GM21515 (cell line): Measurements from ENCODE around the gene RPL10.

Experiments used
- ATAC-seq: cut with Tn5 transposase; IDR thresholded peaks from one replicate; pipeline ENCODE4 v1.9.1; 2021; ENCODE audit not compliant: unreplicated experiment

RPL10 gene

DNA sequence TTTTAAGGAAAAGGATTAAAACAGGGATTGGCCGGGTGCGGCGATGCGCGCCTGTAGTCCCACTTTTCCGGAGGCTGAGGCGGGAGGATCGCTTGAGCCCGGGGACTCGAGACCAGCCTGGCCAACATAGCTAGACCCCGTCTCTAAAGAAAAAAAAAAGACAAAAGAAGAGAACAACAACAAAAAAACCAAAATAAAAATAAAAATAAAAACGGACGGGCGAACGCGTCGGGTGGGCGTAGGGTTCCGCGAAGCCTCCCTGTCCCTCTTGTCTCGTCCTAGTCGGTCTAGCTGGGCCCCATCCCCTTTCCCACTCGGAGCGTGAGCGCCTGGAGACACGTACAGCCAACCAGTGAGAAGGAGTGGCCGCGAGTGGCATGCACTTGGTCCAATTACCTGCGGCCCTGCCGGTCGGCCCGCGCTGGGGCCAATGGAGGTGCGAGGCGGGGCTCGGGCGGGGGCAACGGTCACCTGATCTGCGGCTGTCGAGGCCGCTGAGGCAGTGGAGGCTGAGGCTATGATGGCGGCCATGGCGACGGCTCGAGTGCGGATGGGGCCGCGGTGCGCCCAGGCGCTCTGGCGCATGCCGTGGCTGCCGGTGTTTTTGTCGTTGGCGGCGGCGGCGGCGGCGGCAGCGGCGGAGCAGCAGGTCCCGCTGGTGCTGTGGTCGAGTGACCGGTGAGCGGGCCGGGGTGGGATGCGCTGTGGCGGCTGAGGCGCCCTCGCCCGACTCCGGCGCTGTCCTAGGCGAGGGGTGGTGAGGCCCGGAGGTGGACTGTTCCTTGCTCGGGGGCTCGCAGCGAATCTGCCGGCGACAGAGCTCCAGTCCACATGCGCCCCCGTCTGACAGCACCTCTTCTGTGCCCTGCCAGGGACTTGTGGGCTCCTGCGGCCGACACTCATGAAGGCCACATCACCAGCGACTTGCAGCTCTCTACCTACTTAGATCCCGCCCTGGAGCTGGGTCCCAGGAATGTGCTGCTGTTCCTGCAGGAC is 30.3 kb downstream of the RPL10 start, which contains the start of gene ATP6AP1:
Gene ATP6AP1, plus strand, starts transcription at position 502 of the 996 bp plus-strand sequence. Its CDS starts 16 bp downstream, at position 518.
- ATAC-seq = peak; percentile 96

DNA sequence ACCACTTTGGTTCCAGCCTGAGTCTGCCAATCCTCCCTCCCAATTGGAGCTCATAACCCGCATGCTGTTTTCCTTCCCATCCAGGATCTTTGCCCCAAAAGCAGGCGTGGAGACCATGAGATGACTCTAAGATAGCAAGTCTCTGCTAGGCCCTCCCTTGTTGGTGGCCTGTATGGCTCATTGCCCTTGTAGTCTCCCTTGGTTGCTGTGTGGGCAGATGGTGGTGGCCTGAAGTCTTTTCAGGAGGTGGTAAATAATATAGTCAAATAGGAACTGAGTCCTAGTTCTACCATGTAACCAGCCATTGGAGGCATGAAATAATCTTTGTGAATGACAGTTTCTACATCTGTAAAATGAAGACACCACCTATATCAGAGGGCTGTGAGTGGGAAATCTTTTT is 31.5 kb downstream of the RPL10 start:
- ATAC-seq = no peak

DNA sequence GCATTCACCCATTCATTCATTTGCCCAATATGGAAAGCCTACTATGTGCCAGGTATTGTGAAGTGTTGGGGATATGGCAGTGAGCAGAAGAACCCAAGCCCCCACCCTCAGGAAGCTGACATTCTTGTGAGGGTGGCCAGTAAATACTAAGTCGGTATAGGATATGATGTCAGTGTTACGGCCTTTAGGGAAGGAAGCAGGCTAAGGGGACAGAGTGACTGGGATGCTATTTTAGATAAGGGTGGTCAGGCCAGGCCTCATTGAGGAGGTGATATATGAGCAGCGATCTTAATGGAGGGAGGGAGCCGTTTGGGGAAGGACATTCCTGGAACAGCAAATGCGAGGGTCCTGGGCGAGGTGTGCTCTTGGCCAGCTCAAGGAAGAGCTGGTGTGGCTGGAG is 32.3 kb downstream of the RPL10 start:
- no peak for ATAC-seq

DNA sequence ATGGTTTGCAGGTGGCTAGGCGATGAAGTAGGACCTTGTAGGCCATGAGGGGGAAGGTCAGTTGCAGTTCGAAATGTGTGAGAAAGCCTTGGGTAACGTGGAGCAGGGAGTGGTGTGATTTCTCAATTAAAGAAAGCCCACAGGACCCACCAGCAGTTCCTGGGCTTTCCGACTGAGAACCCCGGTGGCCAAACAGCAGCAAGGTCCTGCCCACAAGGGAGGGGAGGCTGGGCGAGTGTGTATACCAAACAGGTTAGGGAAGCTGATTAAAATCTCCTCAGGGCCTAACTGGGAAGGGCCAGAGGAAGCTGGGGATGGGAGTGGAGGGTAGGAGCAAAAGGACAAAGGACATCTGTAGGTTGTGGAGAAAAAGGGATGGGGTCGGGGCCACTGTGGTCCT is 32.7 kb downstream of the RPL10 start:
- ATAC-seq = no peak

DNA sequence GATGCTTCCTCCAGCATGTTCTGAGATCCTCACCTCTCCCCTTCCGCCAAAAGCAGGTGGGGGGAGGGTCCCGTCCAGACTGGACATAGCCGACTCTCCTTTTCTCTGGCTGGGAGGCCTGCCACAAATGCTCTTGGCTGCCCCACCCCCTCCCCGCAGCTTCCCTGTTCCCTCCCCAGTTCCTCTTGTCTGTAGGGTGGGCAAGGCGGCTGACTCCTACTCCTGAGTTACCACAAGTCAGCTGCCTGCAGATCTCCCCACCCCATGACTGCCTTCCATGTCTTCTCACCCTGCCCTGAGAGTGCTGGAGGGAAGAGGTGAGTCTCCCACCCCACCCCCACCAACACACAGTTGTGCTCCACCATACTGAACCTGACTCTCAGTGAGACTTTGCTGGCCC is 33.2 kb downstream of the RPL10 start:
- no peak for ATAC-seq

DNA sequence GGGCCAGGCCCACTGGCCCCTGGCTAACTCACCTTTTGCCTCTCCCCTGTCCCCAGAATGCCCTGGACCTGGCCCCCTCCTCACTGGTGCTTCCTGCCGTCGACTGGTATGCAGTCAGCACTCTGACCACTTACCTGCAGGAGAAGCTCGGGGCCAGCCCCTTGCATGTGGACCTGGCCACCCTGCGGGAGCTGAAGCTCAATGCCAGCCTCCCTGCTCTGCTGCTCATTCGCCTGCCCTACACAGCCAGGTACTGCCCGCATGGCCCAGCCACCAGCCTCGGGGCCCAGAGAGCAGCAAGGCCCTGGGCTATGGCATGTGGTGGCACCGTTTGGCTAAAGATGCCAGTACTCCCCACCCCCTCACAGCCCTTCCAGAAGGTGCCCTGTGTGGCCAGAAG is 34.0 kb downstream of the RPL10 start:
- no peak for ATAC-seq

DNA sequence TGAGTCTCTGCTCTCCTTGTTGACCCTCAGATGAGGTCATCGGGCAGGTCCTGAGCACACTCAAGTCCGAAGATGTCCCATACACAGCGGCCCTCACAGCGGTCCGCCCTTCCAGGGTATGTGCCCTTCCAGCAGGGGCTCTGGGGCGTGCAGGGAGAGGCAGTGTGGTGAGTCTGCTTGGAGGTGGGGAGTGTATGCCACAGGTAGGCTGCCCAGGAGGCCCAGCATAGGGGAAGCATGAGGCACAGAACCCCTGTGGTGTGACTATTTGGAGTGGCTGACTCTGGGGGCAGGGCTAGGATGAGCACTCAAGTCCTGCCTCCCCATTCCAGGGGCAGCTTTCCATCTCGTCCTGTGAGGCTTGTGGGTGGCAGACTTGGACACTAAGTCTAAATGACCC is 35.4 kb downstream of the RPL10 start:
- ATAC-seq = no peak

DNA sequence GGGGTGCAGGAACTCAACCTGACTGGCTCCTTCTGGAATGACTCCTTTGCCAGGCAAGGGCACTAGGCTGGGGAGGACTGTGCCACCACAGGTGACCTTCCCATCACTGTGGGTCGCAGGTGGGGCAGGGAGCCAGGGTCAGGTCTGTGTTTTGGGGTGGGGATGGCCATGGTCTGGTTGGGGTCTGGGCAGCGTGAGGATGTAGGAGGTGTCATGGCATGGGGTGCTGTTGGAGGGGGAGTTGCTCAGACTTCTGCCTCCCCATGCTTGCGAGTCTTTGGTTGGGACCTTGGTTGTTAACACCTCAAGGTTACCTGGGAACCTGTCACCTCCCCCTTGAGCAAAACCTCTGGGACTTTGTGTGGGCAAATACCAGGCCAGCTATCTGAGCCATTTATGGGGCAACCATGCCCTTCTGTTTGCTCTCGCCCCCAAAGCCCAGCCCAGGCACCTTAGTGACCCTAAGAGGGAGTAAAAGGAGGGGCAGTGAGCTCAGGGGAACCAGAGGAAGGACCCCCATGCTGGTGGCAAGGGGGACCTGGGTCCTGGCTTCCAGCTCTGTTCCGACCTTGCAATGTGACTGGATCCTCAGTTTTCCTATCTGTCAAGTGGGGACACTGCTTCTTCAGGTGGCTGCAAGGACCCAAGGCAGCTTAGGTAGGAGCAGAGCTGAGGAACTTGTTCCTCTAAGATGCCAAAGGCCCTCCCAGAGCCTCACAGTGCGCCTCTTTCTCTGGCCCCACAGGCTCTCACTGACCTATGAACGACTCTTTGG is 36.4 kb downstream of the RPL10 start:
- ATAC-seq = no peak

DNA sequence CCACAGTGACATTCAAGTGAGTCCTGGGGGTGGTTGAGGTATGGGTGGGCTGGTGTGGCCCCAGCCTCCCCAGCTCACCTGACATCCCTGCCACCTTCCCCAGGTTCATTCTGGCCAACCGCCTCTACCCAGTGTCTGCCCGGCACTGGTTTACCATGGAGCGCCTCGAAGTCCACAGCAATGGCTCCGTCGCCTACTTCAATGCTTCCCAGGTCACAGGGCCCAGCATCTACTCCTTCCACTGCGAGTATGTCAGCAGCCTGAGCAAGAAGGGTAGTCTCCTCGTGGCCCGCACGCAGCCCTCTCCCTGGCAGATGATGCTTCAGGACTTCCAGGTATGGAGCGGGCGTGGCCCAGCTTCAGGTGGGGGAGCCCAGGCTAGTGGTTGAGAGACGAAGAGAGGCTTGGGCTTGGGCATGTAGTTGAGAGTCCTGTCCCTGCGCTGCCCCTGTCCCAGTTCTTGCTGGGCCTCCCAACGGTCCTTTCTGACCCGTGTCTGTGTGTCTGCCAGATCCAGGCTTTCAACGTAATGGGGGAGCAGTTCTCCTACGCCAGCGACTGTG is 37.1 kb downstream of the RPL10 start:
- no peak for ATAC-seq

DNA sequence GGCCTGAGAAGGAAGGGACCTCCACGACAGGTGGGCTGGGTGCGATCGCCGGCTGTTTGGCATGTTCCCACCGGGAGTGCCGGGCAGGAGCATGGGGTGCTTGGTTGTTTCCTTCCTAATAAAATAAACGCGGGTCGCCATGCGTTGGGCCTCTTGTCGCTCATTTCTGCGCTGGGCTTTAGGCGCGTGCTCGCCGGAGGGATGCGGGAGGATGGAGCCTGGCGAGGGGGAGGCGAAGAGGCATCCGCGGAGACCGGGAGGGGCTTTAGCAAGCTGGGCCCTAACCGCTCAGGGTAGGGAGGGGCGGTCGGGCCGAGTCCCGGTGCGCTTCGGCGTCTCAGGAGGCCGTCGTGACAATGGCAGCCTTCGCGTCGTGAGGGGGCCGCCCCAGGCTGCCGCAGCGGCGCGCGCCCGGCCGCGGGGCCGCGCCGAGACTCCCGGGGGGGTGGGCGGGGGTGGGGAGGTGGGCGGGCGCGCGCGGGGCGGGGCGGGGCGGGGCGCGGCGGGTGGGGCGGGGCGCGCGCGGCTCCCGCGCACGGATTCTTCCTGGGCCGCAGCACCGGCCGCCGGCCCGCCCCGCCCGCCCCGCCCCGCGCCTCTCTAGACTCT is 38.3 kb downstream of the RPL10 start:
- ATAC-seq = no peak

DNA sequence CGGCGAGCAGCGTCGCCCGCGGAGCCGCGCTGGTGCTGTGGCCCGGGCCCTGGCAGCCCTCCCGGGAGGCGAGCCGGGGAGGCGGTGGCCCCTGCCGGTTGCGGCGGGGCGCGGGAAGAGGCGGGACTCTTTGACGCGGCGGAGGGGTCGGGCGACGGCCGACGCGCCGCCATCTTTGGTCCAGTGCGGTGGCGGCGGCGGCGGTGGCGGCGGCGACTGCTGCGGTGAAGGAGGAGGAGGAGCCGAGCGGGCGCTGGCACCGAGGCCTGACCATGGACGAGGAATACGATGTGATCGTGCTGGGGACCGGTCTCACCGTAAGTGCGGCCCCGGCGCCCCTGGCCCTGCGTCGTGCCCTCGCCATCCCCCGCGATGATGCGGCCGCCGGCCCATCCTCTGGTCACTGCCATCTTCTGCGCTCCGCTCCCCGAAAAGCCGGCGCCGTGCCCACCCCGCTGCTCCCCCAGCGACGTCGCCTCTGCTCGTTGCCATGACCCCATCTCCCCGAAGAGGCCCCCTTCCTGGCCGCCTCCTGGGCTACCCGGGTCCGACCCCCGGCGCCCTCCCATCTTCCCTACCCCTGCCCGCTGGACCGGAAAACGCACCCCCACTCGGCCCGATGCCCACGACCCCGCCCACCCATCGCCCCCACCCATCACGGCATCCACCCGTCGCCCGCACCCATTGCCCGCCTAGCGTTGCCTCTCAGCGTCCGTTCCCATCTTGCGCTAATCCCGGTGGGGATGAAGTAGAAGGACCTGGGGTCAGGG is 39.0 kb downstream of the RPL10 start, which contains the start of gene GDI1:
Gene GDI1, plus strand, starts transcription at position 172 of the 770 bp plus-strand sequence. Its CDS starts 101 bp downstream, at position 273.
- ATAC-seq = no peak

DNA sequence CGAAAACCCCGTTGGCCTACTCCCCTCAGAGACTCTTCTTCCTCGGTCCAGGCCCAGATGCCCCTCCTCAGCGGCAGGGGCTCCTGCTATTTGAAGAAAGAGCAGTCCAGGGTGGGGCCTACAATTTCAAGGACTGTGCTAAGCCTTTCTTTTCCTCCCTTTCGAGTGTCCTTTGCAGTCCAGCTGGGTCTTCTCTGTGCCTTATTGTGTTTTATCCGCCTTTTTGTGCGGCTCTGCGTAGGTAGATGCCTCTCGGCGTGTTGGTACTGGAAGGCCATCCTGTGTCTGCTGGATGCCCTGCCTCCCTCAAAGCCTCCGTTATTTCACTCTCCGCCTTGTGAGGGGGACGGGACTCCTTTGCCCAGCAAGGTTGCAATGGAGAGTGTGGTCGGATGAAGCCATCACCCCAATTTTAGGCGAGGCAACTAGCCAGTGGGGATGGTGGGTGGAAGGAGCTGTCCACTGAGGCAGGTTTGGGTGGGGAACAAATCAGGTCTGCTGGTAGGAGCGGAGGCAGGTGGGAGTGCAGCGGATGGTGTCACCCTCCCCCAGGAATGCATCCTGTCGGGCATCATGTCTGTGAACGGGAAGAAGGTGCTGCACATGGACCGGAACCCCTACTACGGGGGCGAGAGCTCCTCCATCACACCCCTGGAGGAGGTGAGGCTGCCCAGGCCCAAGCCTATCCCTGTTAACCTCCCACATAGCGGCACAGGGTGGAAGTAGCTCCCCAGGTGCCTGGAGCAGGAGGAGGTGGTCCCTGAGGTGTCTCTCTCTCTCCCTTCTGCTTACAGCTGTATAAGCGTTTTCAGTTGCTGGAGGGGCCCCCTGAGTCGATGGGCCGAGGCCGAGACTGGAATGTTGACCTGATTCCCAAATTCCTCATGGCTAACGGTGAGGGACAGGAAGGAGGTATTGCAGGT is 40.1 kb downstream of the RPL10 start:
- no peak for ATAC-seq

DNA sequence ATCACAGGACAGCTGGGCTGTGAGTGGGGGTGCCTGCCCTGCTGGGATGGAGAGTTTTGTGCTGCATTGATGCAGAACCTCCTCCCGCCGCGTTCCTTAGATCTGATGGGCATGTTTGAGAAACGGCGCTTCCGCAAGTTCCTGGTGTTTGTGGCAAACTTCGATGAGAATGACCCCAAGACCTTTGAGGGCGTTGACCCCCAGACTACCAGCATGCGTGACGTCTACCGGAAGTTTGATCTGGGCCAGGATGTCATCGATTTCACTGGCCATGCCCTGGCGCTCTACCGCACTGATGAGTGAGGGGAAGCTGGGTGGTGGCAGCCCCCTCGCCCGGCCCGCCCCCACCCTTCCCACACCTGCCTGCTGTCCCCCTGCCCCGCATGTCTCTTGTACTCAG is 41.7 kb downstream of the RPL10 start:
- ATAC-seq = no peak

DNA sequence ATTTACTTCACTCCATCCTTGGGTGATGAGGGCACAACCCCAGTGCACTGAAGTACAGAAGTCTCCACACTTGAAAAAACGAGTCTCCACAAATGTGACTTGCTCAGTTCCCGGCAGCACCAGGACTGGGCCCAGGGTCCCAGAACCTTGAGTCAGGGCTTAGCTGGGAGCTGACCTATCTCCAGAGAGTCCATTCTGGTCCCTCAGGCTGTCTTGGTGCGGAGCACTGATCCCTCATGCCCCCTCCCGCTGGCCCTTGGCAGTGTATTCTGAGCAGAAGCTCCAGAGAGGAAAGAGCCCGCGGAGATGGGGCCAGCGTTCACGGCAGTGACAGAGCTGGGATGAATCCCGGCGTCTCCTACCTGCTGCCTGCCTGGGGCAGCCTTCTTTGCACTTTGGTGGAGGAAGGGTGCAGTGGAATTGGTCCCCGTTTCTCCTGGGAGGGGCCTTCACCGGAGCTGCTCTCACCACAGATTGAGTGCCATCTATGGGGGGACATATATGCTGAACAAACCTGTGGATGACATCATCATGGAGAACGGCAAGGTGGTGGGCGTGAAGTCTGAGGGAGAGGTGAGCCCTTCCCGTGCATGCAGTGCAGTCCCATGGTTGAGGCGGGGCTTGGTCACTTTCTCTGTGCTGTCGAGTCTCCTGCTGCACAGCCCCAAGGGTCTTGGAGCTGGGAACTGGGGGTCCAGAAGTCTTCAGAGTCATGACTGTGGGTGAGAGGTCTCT is 42.6 kb downstream of the RPL10 start:
- ATAC-seq = no peak

DNA sequence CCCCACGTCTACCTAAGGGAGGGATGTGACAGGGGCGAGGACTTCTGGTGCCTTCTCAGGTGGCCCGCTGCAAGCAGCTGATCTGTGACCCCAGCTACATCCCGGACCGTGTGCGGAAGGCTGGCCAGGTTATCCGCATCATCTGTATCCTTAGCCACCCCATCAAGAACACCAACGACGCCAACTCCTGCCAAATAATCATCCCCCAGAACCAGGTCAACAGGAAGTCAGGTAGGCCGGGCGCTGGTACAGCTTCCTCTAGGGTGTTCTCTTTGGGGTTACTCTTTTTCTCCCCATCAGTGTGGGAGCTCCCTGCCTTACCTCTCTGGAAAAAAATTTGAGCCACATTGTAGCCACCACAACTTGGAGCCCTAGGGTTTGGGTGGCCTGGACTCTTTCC is 43.4 kb downstream of the RPL10 start:
- no peak for ATAC-seq

DNA sequence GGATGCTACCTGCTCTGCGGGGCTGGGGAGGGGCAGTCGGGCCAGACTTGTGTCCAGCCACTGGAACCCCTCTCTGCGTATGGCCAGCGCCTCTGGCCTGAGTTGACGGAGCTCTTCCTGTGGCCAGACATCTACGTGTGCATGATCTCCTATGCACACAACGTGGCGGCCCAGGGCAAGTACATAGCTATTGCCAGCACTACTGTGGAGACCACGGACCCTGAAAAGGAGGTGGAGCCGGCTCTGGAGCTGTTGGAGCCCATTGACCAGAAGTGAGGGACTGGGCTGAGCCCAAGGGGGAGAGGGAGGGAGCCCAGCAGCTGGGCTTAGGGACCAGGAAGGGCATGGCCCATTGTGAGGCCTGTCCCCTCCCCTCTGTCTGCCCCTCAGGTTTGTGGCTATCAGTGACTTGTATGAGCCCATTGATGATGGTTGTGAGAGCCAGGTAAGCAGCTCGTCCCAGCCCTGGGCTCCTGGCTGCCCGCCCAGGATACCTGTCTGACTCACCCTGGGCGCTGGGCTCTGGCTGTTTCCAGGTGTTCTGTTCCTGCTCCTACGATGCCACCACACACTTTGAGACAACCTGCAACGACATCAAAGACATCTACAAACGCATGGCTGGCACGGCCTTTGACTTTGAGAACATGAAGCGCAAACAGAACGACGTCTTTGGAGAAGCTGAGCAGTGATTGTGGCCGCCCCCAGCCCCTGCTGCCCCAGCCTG is 44.0 kb downstream of the RPL10 start:
- ATAC-seq = no peak

DNA sequence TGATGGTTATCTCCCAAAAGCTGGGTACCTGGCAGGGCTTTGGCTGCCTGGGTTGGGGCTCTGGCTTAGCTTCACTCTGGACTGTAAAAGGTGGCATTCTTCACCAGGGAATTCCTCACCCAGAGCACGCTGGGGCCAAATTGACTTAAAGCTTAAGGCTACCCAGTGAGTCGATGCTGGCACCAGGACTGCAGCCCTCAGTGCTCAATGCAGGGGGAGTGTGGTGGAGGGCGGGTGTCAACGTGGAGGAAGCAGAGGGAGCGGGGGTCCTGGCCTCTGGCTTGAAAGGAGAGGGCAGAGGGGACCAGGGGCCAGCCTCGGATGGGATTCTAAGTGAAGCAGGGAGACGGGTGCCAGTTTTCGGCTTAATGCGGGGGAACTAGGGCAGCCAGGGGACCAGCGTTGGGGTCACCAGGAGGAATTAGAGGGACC is 45.3 kb downstream of the RPL10 start:
- ATAC-seq = no peak
